Natural killer cell treated with Interleukin-12 subunit alpha and Interleukin-12 subunit beta and Interleukin-15 and Interleukin-18, amount 100 ng/mL, for 72 hours (primary cell): ENCODE results near the gene BMP8A. TPM values are rescaled to one million over a fixed set of nuclear protein-coding genes. Genes with fewer than 3 reads are reported as not detected.
"Not testable (repeated sequence)": the region's sequence is repeated elsewhere in the genome, so short reads cannot be mapped to it uniquely, and the experiment has no call there.

Source experiments
- ATAC-seq, 2 donors: fragments of 150-1000 bp; cut with Tn5 transposase in 1 of 2; sonication (Bioruptor Pico), chemical (Tn5 transposase) in 1 of 2; 2 replicates each; pipeline ENCODE4 v1.10.0; 2021
- DNase-seq: peaks from one replicate; pipeline ENCODE4 v3.0.0; 2022; ENCODE audit warnings: low spot score
- H3K27ac Mint-ChIP-seq, 2 donors: 1 replicate in 1 of 2; 2 replicates in 1 of 2; pipeline ENCODE4 v1.8.0; 2022; ENCODE audit warnings: mixed read lengths in 2 of 2, mild to moderate bottlenecking in 1 of 2, moderate library complexity in 1 of 2
- H3K27me3 Mint-ChIP-seq, 2 donors: 1 replicate in 1 of 2; 2 replicates in 1 of 2; pipeline ENCODE4 v1.8.0; 2022; ENCODE audit warnings: mixed read lengths in 2 of 2
- H3K36me3 Mint-ChIP-seq: one replicate; pipeline ENCODE4 v1.8.0; 2022; ENCODE audit warnings: mixed read lengths
- H3K4me1 Mint-ChIP-seq, 2 donors: 1 replicate in 1 of 2; 2 replicates in 1 of 2; pipeline ENCODE4 v1.8.0; 2022; ENCODE audit warnings: low read depth in 2 of 2, mixed read lengths in 2 of 2, mild to moderate bottlenecking in 1 of 2
- H3K4me3 Mint-ChIP-seq: one replicate; pipeline ENCODE4 v1.8.0; 2022; ENCODE audit warnings: mixed read lengths
- H3K9me3 Mint-ChIP-seq: 2 replicates; pipeline ENCODE4 v1.8.0; 2022; ENCODE audit warnings: mixed read lengths
- total RNA-seq, 2 donors: library from RNA; stranded (reverse); gene quantifications; one replicate each; pipeline ENCODE4 v1.2.3, GENCODE V29; 2022

BMP8A gene
- total RNA-seq, 2 donors from 2014 or later: 0.24 TPM; not detected in 1

DNA sequence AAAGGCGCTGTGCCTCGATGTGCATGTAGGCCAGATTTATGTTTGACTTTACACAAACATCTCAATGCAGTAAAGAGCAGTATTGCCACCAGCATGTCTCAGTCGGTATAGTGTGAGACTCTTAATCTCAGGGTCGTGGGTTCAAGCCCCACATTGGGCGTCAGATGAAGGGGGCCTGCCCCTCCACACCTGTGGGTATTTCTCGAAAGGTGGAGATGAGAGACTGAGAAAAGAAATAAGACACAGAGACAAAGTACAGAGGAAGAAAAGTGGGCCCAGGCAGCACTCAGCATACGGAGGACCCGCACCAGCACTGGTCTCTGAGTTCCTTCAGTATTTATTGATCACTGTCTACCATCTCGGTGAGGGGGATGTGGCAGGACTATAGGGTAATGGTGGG, 13.0 kb downstream of the BMP8A start:
- not testable (repeated sequence) for H3K27me3 Mint-ChIP-seq, H3K4me1 Mint-ChIP-seq, H3K27ac Mint-ChIP-seq, ATAC-seq, H3K36me3 Mint-ChIP-seq, DNase-seq, H3K4me3 Mint-ChIP-seq, H3K9me3 Mint-ChIP-seq

DNA sequence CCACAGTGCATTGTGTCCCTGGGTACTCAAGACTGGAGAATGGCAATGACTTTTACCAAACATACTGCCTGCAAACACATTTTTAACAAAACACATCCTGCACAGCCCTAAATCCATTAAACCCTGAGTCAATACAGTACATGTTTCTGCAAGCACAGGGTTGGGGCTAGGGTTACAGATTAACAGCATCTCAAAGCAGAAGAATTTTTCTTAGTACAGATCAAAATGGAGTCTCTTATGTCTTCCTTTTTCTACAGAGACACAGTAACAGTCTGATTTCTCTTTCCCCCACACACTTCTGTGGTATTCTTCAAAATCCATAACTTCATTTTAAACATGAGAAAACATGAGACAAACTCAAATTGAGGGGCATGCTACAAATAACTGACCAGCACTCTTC, 13.9 kb downstream of the BMP8A start:
- Mint-ChIP-seq H3K4me3 (no peak overlapping the region), H3K27me3 (peaks cover 0 to 6% of the 10 kb centered on the region in 2 donors), H3K36me3 (no peaks in the 10 kb centered on the region), H3K9me3 (no peaks in the 10 kb centered on the region), H3K4me1 (peaks cover 11 to 14% of the 10 kb centered on the region in 2 donors), H3K27ac (no peak overlapping the region)
- no peak for ATAC-seq
- no peak for DNase-seq

DNA sequence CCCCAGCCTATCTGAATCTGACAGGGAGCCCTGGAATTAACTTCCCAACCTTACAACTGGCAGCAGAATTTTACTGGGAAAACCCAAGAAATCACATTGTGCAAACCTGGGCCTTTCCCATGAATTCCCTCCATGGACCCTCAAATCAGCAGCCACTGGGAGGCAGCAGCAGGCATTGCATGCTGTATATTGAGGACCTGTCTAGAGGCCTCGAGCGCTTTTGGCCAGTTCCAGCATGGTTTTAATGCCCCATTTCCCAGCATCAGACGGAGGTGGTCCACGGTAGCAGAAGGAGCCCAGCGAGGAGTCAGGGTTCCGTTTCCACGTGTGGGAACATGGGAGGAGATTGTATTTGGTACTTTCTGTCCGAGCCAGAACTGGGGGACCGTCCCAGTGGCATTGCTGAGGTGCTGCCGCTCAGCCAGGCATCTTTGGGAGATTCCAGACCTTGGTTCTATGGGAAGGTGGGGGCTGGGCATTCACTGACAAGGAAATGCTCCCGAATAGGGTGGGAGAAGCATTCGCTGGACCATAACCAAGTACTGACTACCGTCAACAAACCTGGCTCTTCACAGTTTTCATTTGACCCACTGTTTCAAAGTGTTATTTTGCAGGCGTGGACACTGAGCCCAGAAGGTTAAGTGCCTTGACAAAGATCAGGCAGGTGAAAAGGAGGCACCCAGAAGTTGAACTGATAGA, 15.9 kb downstream of the BMP8A start:
- Mint-ChIP-seq H3K4me1 (peaks cover 11 to 14% of the 10 kb centered on the region in 2 donors), H3K27ac (no peak overlapping the region), H3K27me3 (no peaks in the 10 kb centered on the region), H3K4me3 (no peak overlapping the region), H3K9me3 (no peaks in the 10 kb centered on the region), H3K36me3 (no peaks in the 10 kb centered on the region)
- no peak for DNase-seq
- no peak for ATAC-seq

DNA sequence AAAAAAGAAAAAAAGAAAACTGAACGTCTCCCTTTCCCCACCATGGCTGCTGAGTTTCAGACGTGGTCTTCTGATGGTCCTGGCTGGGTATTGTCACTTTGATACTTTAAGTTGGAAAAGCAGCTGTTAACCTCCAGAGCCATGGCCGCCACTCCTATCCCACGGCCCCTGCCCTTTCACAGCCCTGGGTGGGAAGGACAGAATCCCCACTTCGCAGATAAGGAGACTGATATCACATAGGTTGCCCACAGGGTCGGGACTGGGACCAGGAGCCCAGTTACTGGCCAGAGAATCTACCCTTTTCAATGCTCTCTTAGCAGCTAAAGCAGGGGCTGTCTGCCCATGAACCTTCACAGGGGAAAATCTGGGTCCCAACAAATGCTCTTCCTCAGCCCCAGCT, 16.8 kb downstream of the BMP8A start:
- Mint-ChIP-seq H3K36me3 (no peaks in the 10 kb centered on the region), H3K9me3 (no peaks in the 10 kb centered on the region), H3K27ac (peak overlapping the region; percentile 73 to 84), H3K4me3 (no peak overlapping the region), H3K4me1 (peaks cover 11 to 14% of the 10 kb centered on the region in 2 donors), H3K27me3 (no peaks in the 10 kb centered on the region)
- ATAC-seq: no peak
- no peak for DNase-seq

DNA sequence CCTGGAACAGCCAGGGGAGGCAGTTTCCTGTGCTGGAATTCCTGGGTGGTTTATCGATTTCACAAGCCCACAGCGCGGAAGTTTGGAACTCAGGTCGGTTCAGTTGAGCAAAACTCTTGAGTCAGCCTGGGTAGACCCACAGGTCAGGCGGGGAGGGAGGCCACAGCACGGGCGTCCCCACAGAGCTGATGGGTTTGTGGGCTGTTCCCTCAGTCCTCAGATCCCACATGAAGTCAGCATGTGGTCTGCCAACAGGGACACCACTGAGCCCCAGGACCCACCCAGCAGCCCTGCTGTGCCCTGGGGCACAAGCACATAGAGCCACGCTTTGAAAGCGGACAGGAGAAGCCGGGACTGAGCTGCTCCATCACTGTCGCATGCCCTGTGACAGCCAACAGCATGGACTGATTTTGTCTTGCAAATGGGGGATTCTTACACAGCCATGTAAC, 17.4 kb downstream of the BMP8A start:
- H3K4me1 Mint-ChIP-seq: peaks cover 11 to 14% of the 10 kb centered on the region in 2 donors
- H3K36me3 Mint-ChIP-seq: no peaks in the 10 kb centered on the region
- H3K9me3 Mint-ChIP-seq: no peaks in the 10 kb centered on the region
- no peak for DNase-seq
- H3K4me3 Mint-ChIP-seq: peak overlapping the region; percentile 82
- no peaks in the 10 kb centered on the region for H3K27me3 Mint-ChIP-seq
- ATAC-seq: peak; percentile 63 to 77
- H3K27ac Mint-ChIP-seq: peak overlapping the region; percentile 73 to 84

DNA sequence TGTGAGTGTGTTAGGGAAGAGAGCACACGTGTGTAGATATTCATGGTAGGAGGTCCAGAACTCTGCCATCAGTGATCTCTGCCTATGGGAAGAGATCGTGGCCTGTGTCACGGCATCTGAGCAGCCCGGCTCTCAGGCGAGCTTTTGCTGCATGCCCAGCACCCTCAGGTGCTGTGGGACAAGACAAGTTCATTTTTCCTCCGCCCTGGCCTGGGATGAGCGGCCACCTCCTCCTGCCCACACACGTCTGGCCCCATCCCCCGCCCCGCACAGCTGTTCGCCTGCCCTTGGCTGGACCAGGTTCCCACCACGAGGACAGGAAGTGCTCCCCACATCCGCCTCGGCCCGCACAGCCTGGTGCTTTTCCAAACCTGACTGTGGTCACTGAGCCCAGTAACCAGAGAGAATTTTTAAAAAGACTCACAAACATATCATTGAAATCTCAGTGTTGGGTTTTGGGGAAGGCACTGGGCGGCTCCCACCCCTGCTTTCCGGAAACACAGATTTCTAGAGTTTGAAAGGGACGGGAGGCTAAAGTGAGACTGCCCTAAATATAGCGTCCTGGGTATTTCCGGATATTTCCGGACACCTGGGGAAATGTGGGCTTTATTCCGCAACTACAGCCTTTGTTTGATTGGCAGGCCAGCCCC, 18.0 kb downstream of the BMP8A start:
- peak overlapping the region; percentile 73 to 84 for H3K27ac Mint-ChIP-seq
- no peaks in the 10 kb centered on the region for H3K27me3 Mint-ChIP-seq
- DNase-seq (peak; percentile 76), ATAC-seq (peak; percentile 78 to 84)
- H3K4me1 Mint-ChIP-seq: peaks cover 11 to 14% of the 10 kb centered on the region in 2 donors
- peak overlapping the region; percentile 82 for H3K4me3 Mint-ChIP-seq
- no peaks in the 10 kb centered on the region for H3K9me3 Mint-ChIP-seq
- H3K36me3 Mint-ChIP-seq: no peaks in the 10 kb centered on the region

DNA sequence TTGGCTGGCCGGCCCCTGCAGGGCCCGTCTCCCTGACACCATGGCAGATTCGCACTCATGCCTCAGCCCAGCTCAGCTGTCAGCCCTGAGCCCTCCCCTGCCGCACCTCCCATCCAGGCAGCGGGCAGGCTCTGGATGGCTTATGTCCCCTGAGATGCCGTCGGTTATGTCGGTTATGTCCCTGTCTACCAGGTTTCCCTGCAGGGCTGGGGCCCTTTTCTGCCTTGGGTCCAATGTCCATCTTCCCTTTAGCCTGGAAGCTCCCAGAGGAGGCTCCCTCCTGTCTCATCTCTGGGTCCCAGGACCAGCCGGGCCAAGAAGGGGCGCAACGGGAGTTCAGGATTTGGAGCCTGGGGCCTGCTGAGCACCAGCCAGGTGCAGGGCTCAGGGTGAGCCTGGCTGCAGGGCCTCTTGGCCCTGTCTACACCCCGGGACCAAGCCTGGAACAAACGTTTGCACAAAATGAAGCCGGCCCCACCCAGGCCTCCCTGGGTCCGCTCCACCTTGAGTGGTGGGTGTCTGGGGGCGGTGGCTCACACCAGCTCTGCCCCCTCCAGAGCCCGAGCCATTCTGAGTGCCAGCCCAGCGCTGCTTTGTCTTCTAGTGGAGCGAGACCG, 19.2 kb downstream of the BMP8A start:
- not testable (repeated sequence) for ATAC-seq, H3K27ac Mint-ChIP-seq, H3K4me3 Mint-ChIP-seq, H3K9me3 Mint-ChIP-seq, DNase-seq, H3K36me3 Mint-ChIP-seq, H3K27me3 Mint-ChIP-seq
- H3K4me1 Mint-ChIP-seq: peaks cover 11 to 14% of the 10 kb centered on the region in 2 donors

DNA sequence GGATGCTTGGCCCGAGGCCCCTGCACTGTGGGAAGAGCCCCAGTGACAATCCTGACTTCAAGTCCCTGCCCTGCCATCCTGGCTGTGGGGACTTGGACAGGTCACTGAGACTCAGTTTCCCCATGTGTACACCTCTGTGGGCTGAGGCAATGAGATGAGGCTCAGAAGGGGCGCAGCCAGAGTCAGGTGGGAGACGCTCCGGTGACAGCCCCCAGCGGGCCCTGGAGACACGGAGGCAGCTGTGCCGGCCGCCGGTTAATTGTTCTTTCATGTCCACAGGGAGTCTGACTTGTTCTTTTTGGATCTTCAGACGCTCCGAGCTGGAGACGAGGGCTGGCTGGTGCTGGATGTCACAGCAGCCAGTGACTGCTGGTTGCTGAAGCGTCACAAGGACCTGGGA, 20.0 kb downstream of the BMP8A start:
- not testable (repeated sequence) for H3K9me3 Mint-ChIP-seq, DNase-seq, H3K4me3 Mint-ChIP-seq, H3K36me3 Mint-ChIP-seq, H3K27me3 Mint-ChIP-seq, H3K27ac Mint-ChIP-seq, ATAC-seq
- peaks cover 11 to 14% of the 10 kb centered on the region in 2 donors for H3K4me1 Mint-ChIP-seq

DNA sequence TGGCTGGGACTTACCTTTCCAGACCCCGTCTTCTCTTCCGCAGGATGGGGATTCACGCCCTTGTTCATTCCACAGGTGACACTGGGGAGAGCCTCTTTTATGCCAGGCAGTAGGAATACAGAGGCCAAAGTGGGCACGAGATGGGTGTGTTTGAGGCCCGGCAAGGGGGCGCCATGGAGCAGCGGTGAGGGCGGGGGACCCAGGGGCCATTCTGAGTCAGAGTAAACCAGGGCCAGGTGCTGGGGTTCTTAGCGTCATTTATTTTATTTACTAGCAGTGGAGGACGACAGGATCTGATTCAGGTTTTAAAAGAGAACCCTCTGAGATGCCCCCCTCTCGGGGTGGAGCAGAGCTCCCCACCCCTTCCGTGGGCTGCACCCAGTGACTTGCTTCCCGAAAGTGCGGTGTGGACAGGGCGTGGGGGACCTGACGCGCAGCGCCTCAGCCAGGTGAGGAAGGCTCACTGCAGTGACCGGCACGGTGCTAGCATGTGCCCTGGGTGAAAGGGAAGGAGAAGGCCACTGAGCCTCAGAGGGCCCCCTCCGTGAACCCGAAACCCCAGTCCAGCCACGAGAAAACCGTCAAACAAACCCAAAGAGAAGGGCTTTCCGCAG, 20.9 kb downstream of the BMP8A start:
- H3K27me3 Mint-ChIP-seq, H3K36me3 Mint-ChIP-seq, DNase-seq, ATAC-seq, H3K4me3 Mint-ChIP-seq, H3K9me3 Mint-ChIP-seq, H3K27ac Mint-ChIP-seq: not testable (repeated sequence)
- H3K4me1 Mint-ChIP-seq: peaks cover 11 to 14% of the 10 kb centered on the region in 2 donors

DNA sequence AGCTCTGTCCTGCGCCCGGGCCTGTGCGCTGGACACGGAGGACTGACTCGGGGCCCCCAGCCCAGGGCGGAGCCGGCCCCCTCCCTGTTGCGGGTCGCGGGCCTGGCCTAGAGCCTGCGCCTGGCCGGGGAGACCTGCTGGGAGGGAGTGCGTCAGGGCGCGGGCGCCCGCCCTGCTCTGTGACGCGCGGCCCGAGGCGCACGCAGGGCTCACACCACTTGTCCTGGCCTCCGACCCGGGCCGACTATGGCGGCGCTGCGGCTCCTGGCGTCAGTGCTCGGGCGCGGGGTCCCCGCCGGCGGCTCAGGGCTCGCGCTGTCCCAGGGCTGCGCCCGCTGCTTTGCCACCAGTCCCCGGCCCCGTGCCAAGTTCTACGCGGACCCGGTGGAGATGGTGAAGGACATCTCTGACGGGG, 23.3 kb downstream of the BMP8A start:
- H3K4me3 Mint-ChIP-seq: not testable (repeated sequence)

DNA sequence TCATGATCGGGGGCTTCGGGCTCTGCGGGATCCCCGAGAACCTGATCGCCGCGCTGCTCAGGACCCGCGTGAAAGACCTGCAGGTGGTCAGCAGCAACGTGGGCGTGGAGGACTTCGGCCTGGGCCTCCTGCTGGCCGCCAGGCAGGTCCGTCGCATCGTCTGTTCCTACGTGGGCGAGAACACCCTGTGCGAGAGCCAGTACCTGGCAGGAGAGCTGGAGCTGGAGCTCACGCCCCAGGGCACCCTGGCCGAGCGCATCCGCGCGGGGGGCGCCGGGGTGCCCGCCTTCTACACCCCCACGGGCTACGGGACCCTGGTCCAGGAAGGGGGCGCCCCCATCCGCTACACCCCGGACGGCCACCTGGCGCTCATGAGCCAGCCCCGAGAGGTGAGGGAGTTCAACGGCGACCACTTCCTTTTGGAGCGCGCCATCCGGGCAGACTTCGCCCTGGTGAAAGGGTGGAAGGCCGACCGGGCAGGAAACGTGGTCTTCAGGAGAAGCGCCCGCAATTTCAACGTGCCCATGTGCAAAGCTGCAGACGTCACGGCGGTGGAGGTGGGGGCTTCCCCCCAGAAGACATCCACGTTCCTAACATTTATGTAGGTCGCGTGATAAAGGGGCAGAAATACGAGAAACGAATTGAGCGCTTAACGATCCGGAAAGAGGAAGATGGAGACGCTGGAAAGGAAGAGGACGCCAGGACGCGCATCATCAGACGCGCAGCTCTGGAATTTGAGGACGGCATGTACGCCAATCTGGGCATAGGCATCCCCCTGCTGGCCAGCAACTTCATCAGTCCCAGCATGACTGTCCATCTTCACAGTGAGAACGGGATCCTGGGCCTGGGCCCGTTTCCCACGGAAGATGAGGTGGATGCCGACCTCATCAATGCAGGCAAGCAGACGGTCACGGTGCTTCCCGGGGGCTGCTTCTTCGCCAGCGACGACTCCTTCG, 24.0 kb downstream of the BMP8A start:
- not testable (repeated sequence) for H3K4me1 Mint-ChIP-seq, H3K27ac Mint-ChIP-seq, H3K27me3 Mint-ChIP-seq, H3K36me3 Mint-ChIP-seq, H3K4me3 Mint-ChIP-seq, DNase-seq, H3K9me3 Mint-ChIP-seq
- ATAC-seq: peak; percentile 33 to 47

More for the DNA sequence above, 23.3 kb downstream of the BMP8A start:
- H3K4me1 Mint-ChIP-seq, DNase-seq, H3K9me3 Mint-ChIP-seq, H3K27ac Mint-ChIP-seq, H3K27me3 Mint-ChIP-seq, H3K36me3 Mint-ChIP-seq: not testable (repeated sequence)
- peak; percentile 21 to 55 for ATAC-seq

DNA sequence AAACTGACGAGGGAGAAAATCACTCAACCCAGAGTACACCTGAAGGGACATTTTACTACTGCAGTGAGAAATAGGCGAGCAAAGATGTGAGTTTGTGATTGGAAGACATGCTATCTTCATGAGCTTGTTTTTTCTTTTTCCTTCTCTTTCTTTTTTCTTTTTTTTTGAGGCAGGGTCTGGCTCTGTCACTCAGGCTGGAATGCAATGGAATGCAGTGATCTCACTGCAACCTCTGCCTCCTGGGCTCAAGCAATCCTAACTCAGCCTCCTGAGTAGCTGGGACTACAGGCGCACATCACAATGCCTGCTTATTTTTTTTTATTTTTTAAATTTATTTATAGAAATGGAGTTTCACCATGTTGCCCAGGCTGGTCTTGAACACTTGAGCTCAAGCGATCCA, 25.4 kb downstream of the BMP8A start:
- not testable (repeated sequence) for H3K4me1 Mint-ChIP-seq, H3K4me3 Mint-ChIP-seq, H3K27me3 Mint-ChIP-seq, H3K9me3 Mint-ChIP-seq, DNase-seq, ATAC-seq, H3K27ac Mint-ChIP-seq, H3K36me3 Mint-ChIP-seq

DNA sequence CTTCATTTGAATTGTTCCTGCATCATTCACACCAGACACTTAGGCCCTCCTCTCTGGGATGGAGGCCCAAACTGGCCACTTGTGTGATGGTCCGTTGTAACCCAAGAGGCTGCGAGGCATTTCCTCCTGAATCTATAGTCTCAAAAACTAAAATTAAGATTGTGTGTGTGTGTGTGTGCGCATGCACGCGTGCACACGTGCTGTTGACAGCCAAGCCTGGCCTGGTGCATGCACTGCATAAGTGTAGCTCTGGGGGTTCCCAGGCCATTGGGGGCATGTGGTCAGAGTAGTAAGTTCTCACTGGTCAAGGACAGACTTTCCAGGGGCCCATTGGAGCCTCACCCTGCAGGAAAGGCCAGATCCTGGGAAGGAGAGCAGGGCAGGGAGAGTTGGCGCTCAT, 26.5 kb downstream of the BMP8A start:
- not testable (repeated sequence) for H3K27me3 Mint-ChIP-seq, H3K4me3 Mint-ChIP-seq, H3K27ac Mint-ChIP-seq, ATAC-seq, H3K9me3 Mint-ChIP-seq, H3K36me3 Mint-ChIP-seq, DNase-seq, H3K4me1 Mint-ChIP-seq
